HepG2 (cell line): Measurements from ENCODE around the gene CASP3. TPM values are rescaled to one million over a fixed set of nuclear protein-coding genes. Genes with fewer than 3 reads are reported as not detected.

Experiments
- ARID5B ChIP-seq: IDR thresholded peaks from 2 replicates; pipeline ENCODE4 v1.4.0; 2020; ENCODE audit warnings: mild to moderate bottlenecking, missing genetic modification reagents
- DNMT1 ChIP-seq: sonication (generic); formaldehyde crosslinking; IDR thresholded peaks from 2 replicates; pipeline ENCODE4 v1.5.1; 2020; ENCODE audit warnings: mild to moderate bottlenecking, missing genetic modification reagents
- ETS1 ChIP-seq: sonication (generic); formaldehyde crosslinking; IDR thresholded peaks from 2 replicates; pipeline ENCODE4 v1.4.0; 2020; ENCODE audit warnings: missing genetic modification reagents
- FLYWCH1 ChIP-seq: sonication (generic); formaldehyde crosslinking; IDR thresholded peaks from 2 replicates; pipeline ENCODE4 v1.8.1; 2023; ENCODE audit warnings: mild to moderate bottlenecking, missing genetic modification reagents
- HNF4A ChIP-seq: sonication (generic); formaldehyde crosslinking; IDR thresholded peaks from 2 replicates; pipeline ENCODE4 v1.4.0; 2020; ENCODE audit warnings: missing genetic modification reagents
- PPARG ChIP-seq: conservative IDR thresholded peaks from 2 replicates; pipeline ENCODE4 v1.6.1; 2016; ENCODE audit warnings: missing biosample characterization, missing genetic modification reagents
- PRPF4 ChIP-seq: fragments of 200-400 bp; formaldehyde crosslinking; IDR thresholded peaks from 2 replicates; pipeline ENCODE4 v1.6.1; 2016; ENCODE audit warnings: low read length, low read depth; ENCODE audit not compliant: poor library complexity, severe bottlenecking
- SAP130 ChIP-seq: IDR thresholded peaks from 2 replicates; pipeline ENCODE4 v1.6.1; 2016; ENCODE audit warnings: low read depth
- SP4 ChIP-seq: sonication (generic); formaldehyde crosslinking; IDR thresholded peaks from 2 replicates; pipeline ENCODE4 v1.8.1; 2023; ENCODE audit warnings: mild to moderate bottlenecking, missing genetic modification reagents
- TCF7 ChIP-seq: sonication (generic); IDR thresholded peaks from 2 replicates; pipeline ENCODE4 v1.6.1; 2016; ENCODE audit warnings: antibody characterized with exemption, low read depth
- ZBED4 ChIP-seq: sonication (generic); formaldehyde crosslinking; IDR thresholded peaks from 2 replicates; pipeline ENCODE4 v1.4.0; 2020; ENCODE audit warnings: missing genetic modification reagents, borderline replicate concordance
- ZMAT3 ChIP-seq: sonication (generic); formaldehyde crosslinking; conservative IDR thresholded peaks from 2 replicates; pipeline ENCODE4 v1.7.0; 2021; ENCODE audit warnings: missing genetic modification reagents
- ZNF180 ChIP-seq: sonication (generic); formaldehyde crosslinking; IDR thresholded peaks from 2 replicates; pipeline ENCODE4 v1.4.0; 2020; ENCODE audit warnings: low read depth, missing genetic modification reagents, borderline replicate concordance
- ZNF33B ChIP-seq: sonication (generic); formaldehyde crosslinking; IDR thresholded peaks from 2 replicates; pipeline ENCODE4 v1.5.1; 2020; ENCODE audit warnings: mild to moderate bottlenecking, missing genetic modification reagents
- ZNF460 ChIP-seq: sonication (generic); formaldehyde crosslinking; IDR thresholded peaks from 2 replicates; pipeline ENCODE4 v1.5.1; 2020; ENCODE audit warnings: missing genetic modification reagents, mild to moderate bottlenecking, borderline replicate concordance
- ZNF607 ChIP-seq: sonication (generic); formaldehyde crosslinking; IDR thresholded peaks from 2 replicates; pipeline ENCODE4 v1.5.1; 2020; ENCODE audit warnings: missing genetic modification reagents, mild to moderate bottlenecking, borderline replicate concordance
- polyA plus RNA-seq, 8 experiments: library from polyadenylated mRNA; depleted of rRNA in 3 of 8; stranded (reverse) in 7 of 8; unstranded in 1 of 8; fragments of >200 nt; fragmentation: Illumina TruSeq in 4 of 8; extraction: Trizol in 4 of 8; gene quantifications; 2 replicates each; pipeline versions ENCODE4 v1.2.1 to v1.2.3, GENCODE V29; 2011 to 2016; ENCODE audit warnings: low read depth in 4 of 8, missing spikeins in 1 of 8, mixed read lengths in 1 of 8; ENCODE audit not compliant: insufficient read depth in 1 of 8
- total RNA-seq, 5 experiments: library from RNA; depleted of rRNA; stranded (reverse); fragments of >200 nt; fragmentation: Illumina TruSeq; extraction: Trizol; gene quantifications; 2 replicates each; pipeline ENCODE4 v1.2.3, GENCODE V29; 2016; ENCODE audit warnings: low read depth in 1 of 5

The CASP3 gene
- total and polyA plus RNA-seq, 2 of the 13 experiments (the other 11 are each of a cell fraction or from before 2014, with no cell fraction given): 26.0 to 77.8 TPM

GRCh38 chr4:184635381-184635780 lies 13.9 kb downstream of the CASP3 start (continued):
- TF ChIP-seq ARID5B (CRISPR knock-in tag) (peak; percentile 44), ZNF180 (CRISPR knock-in tag) (no peak), ZBED4 (CRISPR knock-in tag) (no peak), PRPF4 (no peak), FLYWCH1 (CRISPR knock-in tag) (no peak), PPARG (CRISPR knock-in tag) (peak; percentile 94), ZNF460 (CRISPR knock-in tag) (no peak), HNF4A (CRISPR knock-in tag) (peak; percentile 59), SAP130 (CRISPR knock-in tag) (0 out of 2 replicates have a peak, but pooled peaks have one; percentile 26), ETS1 (CRISPR knock-in tag) (no peak), SP4 (CRISPR knock-in tag) (no peak), DNMT1 (CRISPR knock-in tag) (no peak), ZNF33B (no peak), ZMAT3 (CRISPR knock-in tag) (no peak), TCF7 (no peak), ZNF607 (no peak)
